NCI-H345 treated with DMSO at 0.1 percent for 48 hours (cell line): Measurements from ENCODE around the gene TSN.
"Not testable (repeated sequence)": the region's sequence is repeated elsewhere in the genome, so short reads cannot be mapped to it uniquely, and the experiment has no call there.

ENCODE experiments used
- DNase-seq: peaks from one replicate; lab custom pipeline; 2025; ENCODE audit not compliant: unreplicated experiment; lab: John Stamatoyannopoulos, UW

Gene TSN

GRCh38 chr2:121755237-121756111 is at the start of gene TSN:
Gene TSN (plus strand): TSS chr2:121755651. CDS start chr2:121755780, 129 bp downstream.
- DNase-seq = peak; percentile 89

GRCh38 chr2:121705958-121706357 is 49.5 kb upstream of the TSN start:
- DNase-seq = no peak

GRCh38 chr2:121707344-121707919 is 48.0 kb upstream of the TSN start:
- no peak for DNase-seq

GRCh38 chr2:121707920-121708361 is 47.5 kb upstream of the TSN start:
- no peak for DNase-seq

- no peak for DNase-seq
Observed at GRCh38 chr2:121709776-121710469, 45.5 kb upstream of the TSN start.

GRCh38 chr2:121710470-121711170 is 44.8 kb upstream of the TSN start:
- no peak for DNase-seq

- not testable (repeated sequence) for DNase-seq
Observed at GRCh38 chr2:121711481-121711880, 44.0 kb upstream of the TSN start.

- DNase-seq = no peak
Observed at GRCh38 chr2:121716126-121716525, 39.3 kb upstream of the TSN start.

GRCh38 chr2:121717529-121717928 is 37.9 kb upstream of the TSN start:
- DNase-seq = no peak

GRCh38 chr2:121721926-121722325 is 33.5 kb upstream of the TSN start:
- no peak for DNase-seq

- no peak for DNase-seq
Observed at GRCh38 chr2:121722479-121722878, 33.0 kb upstream of the TSN start.

- DNase-seq = no peak
Observed at GRCh38 chr2:121723316-121723715, 32.1 kb upstream of the TSN start.

GRCh38 chr2:121727332-121727731 is 28.1 kb upstream of the TSN start:
- no peak for DNase-seq

GRCh38 chr2:121727950-121728349 is 27.5 kb upstream of the TSN start:
- no peak for DNase-seq

- no peak for DNase-seq
Observed at GRCh38 chr2:121731366-121731765, 24.1 kb upstream of the TSN start.

GRCh38 chr2:121734544-121734943 is 20.9 kb upstream of the TSN start:
- DNase-seq = not testable (repeated sequence)

GRCh38 chr2:121735518-121736074 is 19.9 kb upstream of the TSN start:
- no peak for DNase-seq

- no peak for DNase-seq
Observed at GRCh38 chr2:121736140-121736461, 19.4 kb upstream of the TSN start.

GRCh38 chr2:121736462-121737336 is 18.8 kb upstream of the TSN start, which contains the start of gene NIFK:
Gene NIFK (minus strand): TSS chr2:121736875. CDS start chr2:121736850, 25 bp downstream.
- DNase-seq = peak; percentile 91

- no peak for DNase-seq
Observed at GRCh38 chr2:121740973-121741372, 14.5 kb upstream of the TSN start.
